Glutamatergic neuron (in vitro differentiated cells): ENCODE results near the gene TACC2. TPM values are rescaled to one million over a fixed set of nuclear protein-coding genes. Genes with fewer than 3 reads are reported as not detected.

Source experiments
- DNase-seq: peaks from one replicate; pipeline ENCODE4 v3.0.0; 2022
- H3K27ac Mint-ChIP-seq: one replicate; pipeline ENCODE4 v1.8.0; 2020; ENCODE audit warnings: mild to moderate bottlenecking, mixed read lengths, inconsistent platforms; ENCODE audit not compliant: unreplicated experiment
- H3K27me3 Mint-ChIP-seq: one replicate; pipeline ENCODE4 v1.8.0; 2020; ENCODE audit warnings: mild to moderate bottlenecking, moderate library complexity, mixed read lengths, inconsistent platforms; ENCODE audit not compliant: unreplicated experiment
- H3K36me3 Mint-ChIP-seq: one replicate; pipeline ENCODE4 v1.8.0; 2020; ENCODE audit warnings: mild to moderate bottlenecking, mixed read lengths, inconsistent platforms; ENCODE audit not compliant: unreplicated experiment
- H3K4me1 Mint-ChIP-seq: one replicate; pipeline ENCODE4 v1.8.0; 2020; ENCODE audit warnings: mild to moderate bottlenecking, low read depth, mixed read lengths, inconsistent platforms; ENCODE audit not compliant: unreplicated experiment
- H3K4me3 Mint-ChIP-seq: one replicate; pipeline ENCODE4 v1.8.0; 2020; ENCODE audit warnings: mild to moderate bottlenecking, mixed read lengths, inconsistent platforms; ENCODE audit not compliant: unreplicated experiment
- H3K9me3 Mint-ChIP-seq: one replicate; pipeline ENCODE4 v1.8.0; 2020; ENCODE audit warnings: mild to moderate bottlenecking, moderate library complexity, mixed read lengths, inconsistent platforms; ENCODE audit not compliant: unreplicated experiment
- CTCF ChIP-seq: fragments of 200-600 bp; sonication (generic); IDR thresholded peaks from one replicate; pipeline ENCODE4 v1.5.0; 2021; ENCODE audit not compliant: partially characterized antibody, unreplicated experiment
- total RNA-seq: library from RNA; stranded (reverse); fragmentation: NEBNext Ultra II Directional; extraction: Animal tissue kit (Norgen Biotek cat#: 25700); gene quantifications from one replicate; pipeline ENCODE4 v1.2.1, GENCODE V29; 2021; ENCODE audit not compliant: unreplicated experiment

Gene TACC2
- total RNA-seq, 1 donor from 2014 or later, result 499 TPM

GRCh38 chr10:121999301-121999700 is 10.3 kb downstream of the TACC2 start:
- H3K4me3 Mint-ChIP-seq, result no peak overlapping the region
- no peak for DNase-seq
- TF ChIP-seq CTCF, result no peak
- H3K36me3 Mint-ChIP-seq, result peaks cover 19% of the 10 kb centered on the region
- no peaks in the 10 kb centered on the region for H3K27me3 Mint-ChIP-seq
- H3K27ac Mint-ChIP-seq, result no peak overlapping the region
- peaks cover 2% of the 10 kb centered on the region for H3K9me3 Mint-ChIP-seq
- peaks cover 6% of the 10 kb centered on the region for H3K4me1 Mint-ChIP-seq

- H3K9me3 Mint-ChIP-seq, result peaks cover 2% of the 10 kb centered on the region
- no peak for DNase-seq
- peaks cover 17% of the 10 kb centered on the region for H3K36me3 Mint-ChIP-seq
- TF ChIP-seq CTCF, result no peak
- H3K4me1 Mint-ChIP-seq, result no peaks in the 10 kb centered on the region
- no peaks in the 10 kb centered on the region for H3K27me3 Mint-ChIP-seq
- no peak overlapping the region for H3K4me3 Mint-ChIP-seq
- H3K27ac Mint-ChIP-seq, result no peak overlapping the region
Observed at GRCh38 chr10:122001698-122002097, 12.7 kb downstream of the TACC2 start.

- Mint-ChIP-seq H3K27me3 (peaks cover 3% of the 10 kb centered on the region), H3K4me3 (no peak overlapping the region), H3K9me3 (no peaks in the 10 kb centered on the region), H3K27ac (no peak overlapping the region), H3K36me3 (no peaks in the 10 kb centered on the region), H3K4me1 (no peaks in the 10 kb centered on the region)
- no peak for DNase-seq
- TF ChIP-seq CTCF, result no peak
Observed at GRCh38 chr10:122007415-122007814, 18.5 kb downstream of the TACC2 start.

GRCh38 chr10:122010405-122011050 is 21.6 kb downstream of the TACC2 start:
- Mint-ChIP-seq H3K4me3 (no peak overlapping the region), H3K36me3 (no peaks in the 10 kb centered on the region), H3K9me3 (no peaks in the 10 kb centered on the region), H3K4me1 (no peaks in the 10 kb centered on the region), H3K27me3 (peaks cover 3% of the 10 kb centered on the region), H3K27ac (no peak overlapping the region)
- no peak for TF ChIP-seq CTCF
- DNase-seq, result no peak

- Mint-ChIP-seq H3K27ac (no peak overlapping the region), H3K4me1 (no peaks in the 10 kb centered on the region), H3K36me3 (no peaks in the 10 kb centered on the region), H3K9me3 (no peaks in the 10 kb centered on the region), H3K4me3 (no peak overlapping the region), H3K27me3 (peaks cover 2% of the 10 kb centered on the region)
- TF ChIP-seq CTCF, result no peak
- no peak for DNase-seq
Observed at GRCh38 chr10:122012731-122013130, 23.8 kb downstream of the TACC2 start.
